Measurements from ENCODE around the gene YPEL2. TPM values are rescaled to one million over a fixed set of nuclear protein-coding genes. Genes with fewer than 3 reads are reported as not detected.

YPEL2 gene
- total RNA-seq, 6 experiments from 2014 or later, result 2.9 to 8.8 (median 4.6) TPM

DNA sequence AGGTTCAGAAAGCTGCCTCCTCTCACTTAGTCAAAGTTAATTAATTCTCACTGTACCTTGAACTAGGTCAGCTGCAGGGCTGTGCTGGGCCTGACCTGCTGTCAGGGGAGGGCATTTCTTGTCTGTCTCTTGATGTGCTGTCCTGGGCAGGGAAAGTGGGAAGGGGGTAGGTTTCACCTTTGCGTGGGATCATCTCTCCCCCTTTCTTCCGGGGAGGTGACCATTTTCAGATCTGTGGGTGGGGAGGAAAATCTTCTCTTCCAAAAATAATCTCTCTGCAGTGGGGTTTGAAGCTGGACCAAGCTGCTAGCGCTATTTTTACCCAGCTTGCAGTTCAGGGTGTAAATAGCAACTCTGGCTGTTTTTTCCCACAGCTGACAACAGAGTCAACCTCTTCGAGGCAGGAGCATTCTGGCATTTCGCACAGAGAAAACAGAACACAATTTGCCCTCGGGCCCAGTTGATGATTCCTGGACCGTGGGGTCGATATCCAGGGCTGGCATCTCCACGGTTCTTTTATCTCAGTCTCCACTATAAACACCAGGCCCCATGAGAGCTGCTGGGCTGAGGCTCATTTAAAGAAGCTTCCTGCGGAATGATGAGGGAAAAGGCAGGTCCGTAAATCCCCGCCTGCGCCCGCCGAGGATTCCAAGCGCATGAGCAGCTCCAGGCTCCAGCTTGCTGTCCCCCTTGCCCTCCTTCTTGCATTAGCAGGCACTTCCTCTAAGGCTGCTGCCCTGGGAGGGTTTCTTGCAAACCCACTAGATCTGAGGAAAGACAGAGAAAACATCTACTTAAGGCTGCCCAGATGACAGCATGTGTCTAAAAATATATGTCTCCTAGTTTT, 93.9 kb downstream of the YPEL2 start:
- TF ChIP-seq, protein P1, sequence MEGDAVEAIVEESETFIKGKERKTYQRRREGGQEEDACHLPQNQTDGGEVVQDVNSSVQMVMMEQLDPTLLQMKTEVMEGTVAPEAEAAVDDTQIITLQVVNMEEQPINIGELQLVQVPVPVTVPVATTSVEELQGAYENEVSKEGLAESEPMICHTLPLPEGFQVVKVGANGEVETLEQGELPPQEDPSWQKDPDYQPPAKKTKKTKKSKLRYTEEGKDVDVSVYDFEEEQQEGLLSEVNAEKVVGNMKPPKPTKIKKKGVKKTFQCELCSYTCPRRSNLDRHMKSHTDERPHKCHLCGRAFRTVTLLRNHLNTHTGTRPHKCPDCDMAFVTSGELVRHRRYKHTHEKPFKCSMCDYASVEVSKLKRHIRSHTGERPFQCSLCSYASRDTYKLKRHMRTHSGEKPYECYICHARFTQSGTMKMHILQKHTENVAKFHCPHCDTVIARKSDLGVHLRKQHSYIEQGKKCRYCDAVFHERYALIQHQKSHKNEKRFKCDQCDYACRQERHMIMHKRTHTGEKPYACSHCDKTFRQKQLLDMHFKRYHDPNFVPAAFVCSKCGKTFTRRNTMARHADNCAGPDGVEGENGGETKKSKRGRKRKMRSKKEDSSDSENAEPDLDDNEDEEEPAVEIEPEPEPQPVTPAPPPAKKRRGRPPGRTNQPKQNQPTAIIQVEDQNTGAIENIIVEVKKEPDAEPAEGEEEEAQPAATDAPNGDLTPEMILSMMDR (IDR thresholded peaks at IDR 0.05), result no peak
- peaks cover 4% of the 10 kb centered on the region for H3K9me3 Mint-ChIP-seq
- H3K27ac Mint-ChIP-seq, result peak overlapping the region; percentile 95
- H3K4me3 Mint-ChIP-seq, result peak overlapping the region; percentile 71
- DNase-seq, result peak; percentile 34
- H3K4me1 Mint-ChIP-seq (ENCODE audit: low read depth), result peaks cover 69% of the 10 kb centered on the region
- peaks cover 5% of the 10 kb centered on the region; the same call in 1 of the 2 replicates for H3K36me3 Mint-ChIP-seq (ENCODE audit: low read depth)
- no peaks in the 10 kb centered on the region for H3K27me3 Mint-ChIP-seq (ENCODE audit: insufficient read depth)

DNA sequence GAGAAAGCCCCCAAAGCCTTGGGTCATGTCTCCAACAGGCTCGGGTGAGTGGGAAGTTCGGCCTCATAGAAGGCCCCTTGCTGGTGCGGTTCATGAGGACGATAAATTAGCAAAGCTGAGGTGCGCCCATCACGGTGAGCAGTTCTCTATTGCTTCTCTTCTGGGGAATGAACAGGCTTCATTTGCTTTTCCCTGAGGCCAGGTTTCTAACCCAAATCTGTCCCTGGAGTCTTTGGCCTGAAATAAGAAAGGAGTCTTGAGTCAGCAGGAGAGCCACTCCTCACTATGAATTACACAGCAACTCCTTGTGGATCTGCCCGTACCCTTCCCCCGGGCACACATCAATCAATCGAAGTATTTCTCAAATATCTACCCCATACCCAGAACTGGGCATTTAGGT, 94.6 kb downstream of the YPEL2 start:
- H3K4me3 Mint-ChIP-seq, result peak overlapping the region; percentile 71
- H3K4me1 Mint-ChIP-seq (ENCODE audit: low read depth), result peaks cover 69% of the 10 kb centered on the region
- H3K36me3 Mint-ChIP-seq (ENCODE audit: low read depth), result peaks cover 5% of the 10 kb centered on the region; the same call in 1 of the 2 replicates
- peaks cover 4% of the 10 kb centered on the region for H3K9me3 Mint-ChIP-seq
- TF ChIP-seq, protein P1 (IDR thresholded peaks at IDR 0.05), result no peak
- H3K27me3 Mint-ChIP-seq (ENCODE audit: insufficient read depth), result no peaks in the 10 kb centered on the region
- DNase-seq, result no peak
- peak overlapping the region; percentile 95 for H3K27ac Mint-ChIP-seq

DNA sequence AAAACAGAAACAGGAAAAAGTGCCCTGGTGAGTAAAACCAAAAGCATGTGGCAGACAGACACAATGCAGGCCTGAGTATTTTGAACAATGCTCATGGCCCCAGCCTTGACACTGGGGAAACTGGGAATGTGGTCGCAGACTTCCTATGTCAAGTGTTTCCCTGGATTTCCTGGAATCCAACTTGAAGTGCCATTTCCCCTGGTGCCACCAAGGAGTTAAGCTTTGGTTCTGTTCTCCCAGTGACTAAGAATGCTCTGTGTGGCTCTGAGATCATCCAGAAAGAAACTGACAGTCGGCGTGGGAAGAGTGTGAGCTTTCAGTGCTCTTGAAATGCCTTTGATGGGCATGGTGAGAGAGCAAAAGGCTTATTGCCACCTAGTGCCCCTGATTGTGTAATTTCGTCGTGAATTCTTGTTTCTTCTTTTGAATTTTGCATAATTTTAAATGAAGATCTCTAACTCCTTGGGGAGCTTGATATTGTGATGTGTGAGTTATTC, 96.0 kb downstream of the YPEL2 start:
- peaks cover 71% of the 10 kb centered on the region for H3K4me1 Mint-ChIP-seq (ENCODE audit: low read depth)
- TF ChIP-seq, protein P1 (IDR thresholded peaks at IDR 0.05), result peak; percentile 24; the same call in 1 of the 2 replicates
- peak; percentile 55 for DNase-seq
- peak overlapping the region; percentile 95 for H3K27ac Mint-ChIP-seq
- H3K9me3 Mint-ChIP-seq, result peaks cover 4% of the 10 kb centered on the region
- H3K27me3 Mint-ChIP-seq (ENCODE audit: insufficient read depth), result no peaks in the 10 kb centered on the region
- peaks cover 5% of the 10 kb centered on the region; the same call in 1 of the 2 replicates for H3K36me3 Mint-ChIP-seq (ENCODE audit: low read depth)
- H3K4me3 Mint-ChIP-seq, result peak overlapping the region; percentile 77

DNA sequence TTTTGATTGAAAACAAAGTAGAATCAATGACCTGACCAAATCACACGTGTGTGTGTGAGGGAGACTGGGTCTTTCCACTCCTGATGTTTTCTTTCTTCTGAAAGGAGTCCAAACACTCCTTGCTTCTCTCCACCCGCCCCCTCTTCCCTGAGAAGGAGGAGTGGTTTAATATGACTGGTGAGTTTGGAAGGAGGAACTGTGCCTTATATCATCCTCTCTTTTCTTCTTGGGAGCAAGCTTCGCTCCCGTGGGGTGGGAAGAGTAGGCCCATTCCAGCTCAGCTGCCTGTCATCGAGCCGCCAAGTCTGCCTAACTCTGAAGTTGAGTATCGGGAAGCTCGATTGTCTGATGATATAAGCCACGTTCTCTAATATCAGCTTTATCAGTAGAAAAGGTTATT, 96.5 kb downstream of the YPEL2 start:
- TF ChIP-seq, protein P1 (IDR thresholded peaks at IDR 0.05), result no peak
- Mint-ChIP-seq H3K27me3 (ENCODE audit: insufficient read depth) (no peaks in the 10 kb centered on the region), H3K27ac (peak overlapping the region; percentile 95), H3K9me3 (peaks cover 2% of the 10 kb centered on the region), H3K36me3 (ENCODE audit: low read depth) (peaks cover 2% of the 10 kb centered on the region; the same call in 1 of the 2 replicates), H3K4me3 (peak overlapping the region; percentile 77), H3K4me1 (ENCODE audit: low read depth) (peaks cover 67% of the 10 kb centered on the region)
- DNase-seq, result no peak

DNA sequence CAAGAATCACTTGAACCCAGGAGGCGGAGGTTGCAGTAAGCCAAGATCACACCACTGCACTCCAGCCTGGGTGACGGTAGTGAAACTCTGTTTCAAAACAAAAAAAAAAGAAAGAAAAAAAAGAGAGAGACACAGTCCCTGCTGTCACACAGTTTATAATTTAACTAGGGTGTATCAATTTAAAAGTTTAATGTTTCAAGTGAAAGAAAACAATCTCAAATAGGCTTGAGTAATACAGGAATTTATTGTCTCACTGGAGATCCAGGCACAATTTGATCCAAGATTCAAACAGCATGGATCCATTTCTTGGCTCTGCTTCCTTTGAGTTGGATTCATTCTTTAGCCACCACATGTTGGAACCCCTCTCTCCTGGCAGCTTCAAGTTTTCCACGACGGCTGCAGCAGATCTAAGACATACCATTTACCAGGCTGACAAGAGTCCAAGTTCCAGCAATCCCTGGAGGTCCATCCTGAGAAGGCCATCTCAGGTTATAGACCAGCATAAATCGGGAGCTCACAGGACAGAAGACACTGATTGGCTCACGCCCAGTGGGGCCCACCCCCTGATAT, 97.5 kb downstream of the YPEL2 start:
- TF ChIP-seq, protein P1 (IDR thresholded peaks at IDR 0.05), result no peak
- Mint-ChIP-seq H3K27ac (0 out of 2 replicates have a peak overlapping the region, but pooled peaks have one; percentile 17), H3K27me3 (ENCODE audit: insufficient read depth) (no peaks in the 10 kb centered on the region), H3K36me3 (ENCODE audit: low read depth) (no peaks in the 10 kb centered on the region), H3K4me3 (no peak overlapping the region), H3K4me1 (ENCODE audit: low read depth) (peaks cover 59% of the 10 kb centered on the region), H3K9me3 (no peaks in the 10 kb centered on the region)
- no peak for DNase-seq

Data from HFFc6 (cell line).